HepG2 (cell line): Measurements from ENCODE around the gene CPNE1. TPM values are rescaled to one million over a fixed set of nuclear protein-coding genes. Genes with fewer than 3 reads are reported as not detected.

Experiments
- KLF11 ChIP-seq: IDR thresholded peaks from 2 replicates; pipeline ENCODE4 v1.6.1; 2016; ENCODE audit warnings: missing compliant biosample characterization
- NONO ChIP-seq, 2 experiments: fragments of 450-650 bp in 1 of 2; sonication (generic) in 1 of 2; formaldehyde crosslinking in 1 of 2; IDR thresholded peaks in 1 of 2; conservative IDR thresholded peaks in 1 of 2; 2 replicates each; pipeline versions ENCODE4 v1.6.1 to v1.8.0; 2017 to 2022; ENCODE audit warnings: mild to moderate bottlenecking in 1 of 2, missing genetic modification reagents in 1 of 2, moderate library complexity in 1 of 2
- PREB ChIP-seq: sonication (generic); formaldehyde crosslinking; IDR thresholded peaks from 2 replicates; pipeline ENCODE4 v1.4.0; 2020; ENCODE audit warnings: missing genetic modification reagents
- ZBTB7A ChIP-seq: sonication (generic); formaldehyde crosslinking; IDR thresholded peaks from 2 replicates; pipeline ENCODE4 v1.8.0; 2022; ENCODE audit warnings: mild to moderate bottlenecking, missing genetic modification reagents
- ZNF318 ChIP-seq: sonication (generic); formaldehyde crosslinking; IDR thresholded peaks from 2 replicates; pipeline ENCODE4 v1.4.0; 2020; ENCODE audit warnings: mild to moderate bottlenecking, missing genetic modification reagents
- ZXDC ChIP-seq: sonication (generic); formaldehyde crosslinking; IDR thresholded peaks from 2 replicates; pipeline ENCODE4 v1.5.0; 2020; ENCODE audit warnings: mild to moderate bottlenecking, missing genetic modification reagents
- polyA plus RNA-seq, 8 experiments: library from polyadenylated mRNA; depleted of rRNA in 3 of 8; stranded (reverse) in 7 of 8; unstranded in 1 of 8; fragments of >200 nt; fragmentation: Illumina TruSeq in 4 of 8; extraction: Trizol in 4 of 8; gene quantifications; 2 replicates each; pipeline versions ENCODE4 v1.2.1 to v1.2.3, GENCODE V29; 2011 to 2016; ENCODE audit warnings: low read depth in 4 of 8, missing spikeins in 1 of 8, mixed read lengths in 1 of 8; ENCODE audit not compliant: insufficient read depth in 1 of 8
- total RNA-seq, 5 experiments: library from RNA; depleted of rRNA; stranded (reverse); fragments of >200 nt; fragmentation: Illumina TruSeq; extraction: Trizol; gene quantifications; 2 replicates each; pipeline ENCODE4 v1.2.3, GENCODE V29; 2016; ENCODE audit warnings: low read depth in 1 of 5
- TF ChIP-seq, protein P1 (sequence below): sonication (generic); formaldehyde crosslinking; IDR thresholded peaks from 2 replicates; pipeline ENCODE4 v1.5.0; 2020; ENCODE audit warnings: missing genetic modification reagents
- TF ChIP-seq, protein P2 (sequence below): sonication (generic); formaldehyde crosslinking; IDR thresholded peaks from 2 replicates; pipeline ENCODE4 v1.4.0; 2020; ENCODE audit warnings: missing genetic modification reagents, borderline replicate concordance

The CPNE1 gene
- total and polyA plus RNA-seq, 2 of the 13 experiments (the other 11 are each of a cell fraction or from before 2014, with no cell fraction given): 408 to 431 TPM

- TF ChIP-seq, protein P1, sequence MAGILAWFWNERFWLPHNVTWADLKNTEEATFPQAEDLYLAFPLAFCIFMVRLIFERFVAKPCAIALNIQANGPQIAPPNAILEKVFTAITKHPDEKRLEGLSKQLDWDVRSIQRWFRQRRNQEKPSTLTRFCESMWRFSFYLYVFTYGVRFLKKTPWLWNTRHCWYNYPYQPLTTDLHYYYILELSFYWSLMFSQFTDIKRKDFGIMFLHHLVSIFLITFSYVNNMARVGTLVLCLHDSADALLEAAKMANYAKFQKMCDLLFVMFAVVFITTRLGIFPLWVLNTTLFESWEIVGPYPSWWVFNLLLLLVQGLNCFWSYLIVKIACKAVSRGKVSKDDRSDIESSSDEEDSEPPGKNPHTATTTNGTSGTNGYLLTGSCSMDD (CRISPR knock-in tag): no peak; the same call in 1 of the 2 replicates
- TF ChIP-seq KLF11 (CRISPR knock-in tag): peak; percentile 95; the same call in 1 of the 2 replicates
- TF ChIP-seq ZXDC: no peak; the same call in none of the 2 replicates
- TF ChIP-seq ZNF318 (CRISPR knock-in tag): peak; percentile 88
- TF ChIP-seq NONO (IDR thresholded peaks at IDR 0.05): no peak
- TF ChIP-seq NONO (CRISPR knock-in tag; conservative IDR thresholded peaks at IDR 0.05): peak; percentile 99
- TF ChIP-seq ZBTB7A: peak; percentile 91
- no peak for TF ChIP-seq PREB
- TF ChIP-seq, protein P2, sequence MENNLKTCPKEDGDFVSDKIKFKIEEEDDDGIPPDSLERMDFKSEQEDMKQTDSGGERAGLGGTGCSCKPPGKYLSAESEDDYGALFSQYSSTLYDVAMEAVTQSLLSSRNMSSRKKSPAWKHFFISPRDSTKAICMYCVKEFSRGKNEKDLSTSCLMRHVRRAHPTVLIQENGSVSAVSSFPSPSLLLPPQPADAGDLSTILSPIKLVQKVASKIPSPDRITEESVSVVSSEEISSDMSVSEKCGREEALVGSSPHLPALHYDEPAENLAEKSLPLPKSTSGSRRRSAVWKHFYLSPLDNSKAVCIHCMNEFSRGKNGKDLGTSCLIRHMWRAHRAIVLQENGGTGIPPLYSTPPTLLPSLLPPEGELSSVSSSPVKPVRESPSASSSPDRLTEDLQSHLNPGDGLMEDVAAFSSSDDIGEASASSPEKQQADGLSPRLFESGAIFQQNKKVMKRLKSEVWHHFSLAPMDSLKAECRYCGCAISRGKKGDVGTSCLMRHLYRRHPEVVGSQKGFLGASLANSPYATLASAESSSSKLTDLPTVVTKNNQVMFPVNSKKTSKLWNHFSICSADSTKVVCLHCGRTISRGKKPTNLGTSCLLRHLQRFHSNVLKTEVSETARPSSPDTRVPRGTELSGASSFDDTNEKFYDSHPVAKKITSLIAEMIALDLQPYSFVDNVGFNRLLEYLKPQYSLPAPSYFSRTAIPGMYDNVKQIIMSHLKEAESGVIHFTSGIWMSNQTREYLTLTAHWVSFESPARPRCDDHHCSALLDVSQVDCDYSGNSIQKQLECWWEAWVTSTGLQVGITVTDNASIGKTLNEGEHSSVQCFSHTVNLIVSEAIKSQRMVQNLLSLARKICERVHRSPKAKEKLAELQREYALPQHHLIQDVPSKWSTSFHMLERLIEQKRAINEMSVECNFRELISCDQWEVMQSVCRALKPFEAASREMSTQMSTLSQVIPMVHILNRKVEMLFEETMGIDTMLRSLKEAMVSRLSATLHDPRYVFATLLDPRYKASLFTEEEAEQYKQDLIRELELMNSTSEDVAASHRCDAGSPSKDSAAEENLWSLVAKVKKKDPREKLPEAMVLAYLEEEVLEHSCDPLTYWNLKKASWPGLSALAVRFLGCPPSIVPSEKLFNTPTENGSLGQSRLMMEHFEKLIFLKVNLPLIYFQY (CRISPR knock-in tag): peak; percentile 91; the same call in 1 of the 2 replicates
Observed at GRCh38 chr20:35664466-35665206, at the start of gene CPNE1, which contains the start of gene RBM12 (continued).
